Liver (tissue), 3 donors: Measurements from ENCODE around the gene VAC14.

Experiments
- FOXA1 ChIP-seq: IDR thresholded peaks from 2 replicates; pipeline ENCODE4 v1.6.1; 2016; ENCODE audit warnings: antibody characterized with exemption
- RXRA ChIP-seq, 2 donors: IDR thresholded peaks; 2 replicates each; pipeline ENCODE4 v1.6.1; 2017 to 2018; ENCODE audit warnings: antibody characterized with exemption in 2 of 2, mild to moderate bottlenecking in 1 of 2
- TF ChIP-seq, protein P1 (sequence below): IDR thresholded peaks from 2 replicates; pipeline ENCODE4 v1.6.1; 2016; ENCODE audit warnings: antibody characterized with exemption
- TF ChIP-seq, protein P2 (sequence below): IDR thresholded peaks from 2 replicates; pipeline ENCODE4 v1.6.1; 2016; ENCODE audit warnings: antibody characterized with exemption, mild to moderate bottlenecking
- TF ChIP-seq, protein P3 (sequence below): fragments of 150-350 bp; IDR thresholded peaks from 2 replicates; pipeline ENCODE4 v1.5.1; 2017; ENCODE audit warnings: improper control_type of control experiment, low read depth, low read length; ENCODE audit not compliant: missing input control
- donor health status: healthy.
- donor health status: healthy.

- no peak for TF ChIP-seq RXRA (IDR thresholded peaks at IDR 0.05)
- TF ChIP-seq, protein P1, sequence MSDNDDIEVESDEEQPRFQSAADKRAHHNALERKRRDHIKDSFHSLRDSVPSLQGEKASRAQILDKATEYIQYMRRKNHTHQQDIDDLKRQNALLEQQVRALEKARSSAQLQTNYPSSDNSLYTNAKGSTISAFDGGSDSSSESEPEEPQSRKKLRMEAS, result no peak
- TF ChIP-seq FOXA1, result no peak
- TF ChIP-seq, protein P2, sequence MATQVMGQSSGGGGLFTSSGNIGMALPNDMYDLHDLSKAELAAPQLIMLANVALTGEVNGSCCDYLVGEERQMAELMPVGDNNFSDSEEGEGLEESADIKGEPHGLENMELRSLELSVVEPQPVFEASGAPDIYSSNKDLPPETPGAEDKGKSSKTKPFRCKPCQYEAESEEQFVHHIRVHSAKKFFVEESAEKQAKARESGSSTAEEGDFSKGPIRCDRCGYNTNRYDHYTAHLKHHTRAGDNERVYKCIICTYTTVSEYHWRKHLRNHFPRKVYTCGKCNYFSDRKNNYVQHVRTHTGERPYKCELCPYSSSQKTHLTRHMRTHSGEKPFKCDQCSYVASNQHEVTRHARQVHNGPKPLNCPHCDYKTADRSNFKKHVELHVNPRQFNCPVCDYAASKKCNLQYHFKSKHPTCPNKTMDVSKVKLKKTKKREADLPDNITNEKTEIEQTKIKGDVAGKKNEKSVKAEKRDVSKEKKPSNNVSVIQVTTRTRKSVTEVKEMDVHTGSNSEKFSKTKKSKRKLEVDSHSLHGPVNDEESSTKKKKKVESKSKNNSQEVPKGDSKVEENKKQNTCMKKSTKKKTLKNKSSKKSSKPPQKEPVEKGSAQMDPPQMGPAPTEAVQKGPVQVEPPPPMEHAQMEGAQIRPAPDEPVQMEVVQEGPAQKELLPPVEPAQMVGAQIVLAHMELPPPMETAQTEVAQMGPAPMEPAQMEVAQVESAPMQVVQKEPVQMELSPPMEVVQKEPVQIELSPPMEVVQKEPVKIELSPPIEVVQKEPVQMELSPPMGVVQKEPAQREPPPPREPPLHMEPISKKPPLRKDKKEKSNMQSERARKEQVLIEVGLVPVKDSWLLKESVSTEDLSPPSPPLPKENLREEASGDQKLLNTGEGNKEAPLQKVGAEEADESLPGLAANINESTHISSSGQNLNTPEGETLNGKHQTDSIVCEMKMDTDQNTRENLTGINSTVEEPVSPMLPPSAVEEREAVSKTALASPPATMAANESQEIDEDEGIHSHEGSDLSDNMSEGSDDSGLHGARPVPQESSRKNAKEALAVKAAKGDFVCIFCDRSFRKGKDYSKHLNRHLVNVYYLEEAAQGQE, result no peak
- TF ChIP-seq, protein P3, sequence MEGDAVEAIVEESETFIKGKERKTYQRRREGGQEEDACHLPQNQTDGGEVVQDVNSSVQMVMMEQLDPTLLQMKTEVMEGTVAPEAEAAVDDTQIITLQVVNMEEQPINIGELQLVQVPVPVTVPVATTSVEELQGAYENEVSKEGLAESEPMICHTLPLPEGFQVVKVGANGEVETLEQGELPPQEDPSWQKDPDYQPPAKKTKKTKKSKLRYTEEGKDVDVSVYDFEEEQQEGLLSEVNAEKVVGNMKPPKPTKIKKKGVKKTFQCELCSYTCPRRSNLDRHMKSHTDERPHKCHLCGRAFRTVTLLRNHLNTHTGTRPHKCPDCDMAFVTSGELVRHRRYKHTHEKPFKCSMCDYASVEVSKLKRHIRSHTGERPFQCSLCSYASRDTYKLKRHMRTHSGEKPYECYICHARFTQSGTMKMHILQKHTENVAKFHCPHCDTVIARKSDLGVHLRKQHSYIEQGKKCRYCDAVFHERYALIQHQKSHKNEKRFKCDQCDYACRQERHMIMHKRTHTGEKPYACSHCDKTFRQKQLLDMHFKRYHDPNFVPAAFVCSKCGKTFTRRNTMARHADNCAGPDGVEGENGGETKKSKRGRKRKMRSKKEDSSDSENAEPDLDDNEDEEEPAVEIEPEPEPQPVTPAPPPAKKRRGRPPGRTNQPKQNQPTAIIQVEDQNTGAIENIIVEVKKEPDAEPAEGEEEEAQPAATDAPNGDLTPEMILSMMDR, result no peak
Observed at GRCh38 chr16:70764632-70765031, 36.3 kb downstream of the VAC14 start.
